Measurements from ENCODE around the gene TRMT2A.

- TF ChIP-seq POLR2A (IDR thresholded peaks at IDR 0.05): no peak
- TF ChIP-seq CTCF (IDR thresholded peaks at IDR 0.05 in 4 of 5, conservative IDR thresholded peaks at IDR 0.05 in 1 of 5): no peak
Measured at GRCh38 chr22:20069331-20070042, 47.5 kb downstream of the TRMT2A start.
